ENCODE measurements around the gene BTNL2.

DNA sequence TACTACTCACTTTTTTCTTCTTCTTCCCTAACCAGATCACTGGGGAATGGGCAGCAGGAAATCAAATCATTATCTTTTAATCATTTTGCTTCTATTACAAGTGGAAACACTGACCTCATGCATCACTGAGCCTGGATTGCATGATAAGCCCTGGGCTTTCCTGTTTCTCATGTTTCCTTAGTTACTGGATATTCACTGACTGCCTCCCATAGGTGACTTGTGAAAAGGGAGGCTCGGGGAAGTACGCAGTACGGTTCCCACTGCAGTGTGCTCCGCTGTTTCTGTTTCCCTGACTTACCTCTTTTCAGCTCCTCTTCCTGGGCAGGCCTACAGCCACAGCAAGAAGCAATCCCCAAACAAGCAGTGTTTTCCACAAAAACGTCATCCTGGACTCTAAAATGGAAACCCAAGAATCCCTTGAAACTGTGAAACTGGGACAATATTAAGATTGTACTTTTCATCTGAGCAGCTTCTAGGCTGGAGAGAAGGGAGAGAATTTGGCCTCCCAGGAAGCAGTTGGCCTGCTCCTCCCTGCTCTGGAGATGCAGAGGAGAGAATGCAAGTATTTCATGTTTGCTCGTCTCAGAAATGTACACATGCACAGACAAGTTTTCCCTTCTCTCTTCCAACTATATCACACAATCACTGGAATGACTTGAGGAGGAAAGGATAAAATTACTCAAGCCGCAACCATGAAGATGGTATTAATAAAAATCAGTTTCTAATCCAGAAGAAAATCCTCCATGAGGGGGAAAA, 13.1 kb downstream of the BTNL2 start:
- TF ChIP-seq ZBTB7A (tag by site-specific recombination; IDR thresholded peaks at IDR 0.05; ENCODE audit: low read depth) (no peak), CTCF (tag by site-specific recombination; IDR thresholded peaks at IDR 0.05) (no peak), ZNF704 (tag by site-specific recombination; IDR thresholded peaks at IDR 0.05) (no peak), YY1 (tag by site-specific recombination; IDR thresholded peaks at IDR 0.05) (no peak), REPIN1 (tag by site-specific recombination; IDR thresholded peaks at IDR 0.05; ENCODE audit: low read depth) (no peak), ZNF514 (tag by site-specific recombination; IDR thresholded peaks at IDR 0.05) (no peak), ZFP37 (tag by site-specific recombination; IDR thresholded peaks at IDR 0.05) (no peak), ZNF274 (IDR thresholded peaks at IDR 0.05; ENCODE audit: low read length) (no peak), ZNF274 (tag by site-specific recombination; IDR thresholded peaks at IDR 0.05; ENCODE audit: borderline replicate concordance) (no peak), ZNF513 (tag by site-specific recombination; IDR thresholded peaks at IDR 0.05) (no peak), ZNF792 (tag by site-specific recombination; IDR thresholded peaks at IDR 0.05) (no peak)
- TF ChIP-seq, protein P1, sequence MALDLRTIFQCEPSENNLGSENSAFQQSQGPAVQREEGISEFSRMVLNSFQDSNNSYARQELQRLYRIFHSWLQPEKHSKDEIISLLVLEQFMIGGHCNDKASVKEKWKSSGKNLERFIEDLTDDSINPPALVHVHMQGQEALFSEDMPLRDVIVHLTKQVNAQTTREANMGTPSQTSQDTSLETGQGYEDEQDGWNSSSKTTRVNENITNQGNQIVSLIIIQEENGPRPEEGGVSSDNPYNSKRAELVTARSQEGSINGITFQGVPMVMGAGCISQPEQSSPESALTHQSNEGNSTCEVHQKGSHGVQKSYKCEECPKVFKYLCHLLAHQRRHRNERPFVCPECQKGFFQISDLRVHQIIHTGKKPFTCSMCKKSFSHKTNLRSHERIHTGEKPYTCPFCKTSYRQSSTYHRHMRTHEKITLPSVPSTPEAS (tag by site-specific recombination; IDR thresholded peaks at IDR 0.05) = no peak
- TF ChIP-seq, protein P2, sequence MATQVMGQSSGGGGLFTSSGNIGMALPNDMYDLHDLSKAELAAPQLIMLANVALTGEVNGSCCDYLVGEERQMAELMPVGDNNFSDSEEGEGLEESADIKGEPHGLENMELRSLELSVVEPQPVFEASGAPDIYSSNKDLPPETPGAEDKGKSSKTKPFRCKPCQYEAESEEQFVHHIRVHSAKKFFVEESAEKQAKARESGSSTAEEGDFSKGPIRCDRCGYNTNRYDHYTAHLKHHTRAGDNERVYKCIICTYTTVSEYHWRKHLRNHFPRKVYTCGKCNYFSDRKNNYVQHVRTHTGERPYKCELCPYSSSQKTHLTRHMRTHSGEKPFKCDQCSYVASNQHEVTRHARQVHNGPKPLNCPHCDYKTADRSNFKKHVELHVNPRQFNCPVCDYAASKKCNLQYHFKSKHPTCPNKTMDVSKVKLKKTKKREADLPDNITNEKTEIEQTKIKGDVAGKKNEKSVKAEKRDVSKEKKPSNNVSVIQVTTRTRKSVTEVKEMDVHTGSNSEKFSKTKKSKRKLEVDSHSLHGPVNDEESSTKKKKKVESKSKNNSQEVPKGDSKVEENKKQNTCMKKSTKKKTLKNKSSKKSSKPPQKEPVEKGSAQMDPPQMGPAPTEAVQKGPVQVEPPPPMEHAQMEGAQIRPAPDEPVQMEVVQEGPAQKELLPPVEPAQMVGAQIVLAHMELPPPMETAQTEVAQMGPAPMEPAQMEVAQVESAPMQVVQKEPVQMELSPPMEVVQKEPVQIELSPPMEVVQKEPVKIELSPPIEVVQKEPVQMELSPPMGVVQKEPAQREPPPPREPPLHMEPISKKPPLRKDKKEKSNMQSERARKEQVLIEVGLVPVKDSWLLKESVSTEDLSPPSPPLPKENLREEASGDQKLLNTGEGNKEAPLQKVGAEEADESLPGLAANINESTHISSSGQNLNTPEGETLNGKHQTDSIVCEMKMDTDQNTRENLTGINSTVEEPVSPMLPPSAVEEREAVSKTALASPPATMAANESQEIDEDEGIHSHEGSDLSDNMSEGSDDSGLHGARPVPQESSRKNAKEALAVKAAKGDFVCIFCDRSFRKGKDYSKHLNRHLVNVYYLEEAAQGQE (tag by site-specific recombination; IDR thresholded peaks at IDR 0.05) = no peak
- TF ChIP-seq, protein P3, sequence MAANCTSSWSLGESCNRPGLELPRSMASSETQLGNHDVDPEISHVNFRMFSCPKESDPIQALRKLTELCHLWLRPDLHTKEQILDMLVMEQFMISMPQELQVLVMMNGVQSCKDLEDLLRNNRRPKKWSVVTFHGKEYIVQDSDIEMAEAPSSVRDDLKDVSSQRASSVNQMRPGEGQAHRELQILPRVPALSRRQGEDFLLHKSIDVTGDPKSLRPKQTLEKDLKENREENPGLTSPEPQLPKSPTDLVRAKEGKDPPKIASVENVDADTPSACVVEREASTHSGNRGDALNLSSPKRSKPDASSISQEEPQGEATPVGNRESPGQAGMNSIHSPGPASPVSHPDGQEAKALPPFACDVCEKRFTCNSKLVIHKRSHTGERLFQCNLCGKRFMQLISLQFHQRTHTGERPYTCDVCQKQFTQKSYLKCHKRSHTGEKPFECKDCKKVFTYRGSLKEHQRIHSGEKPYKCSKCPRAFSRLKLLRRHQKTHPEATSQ (tag by site-specific recombination; IDR thresholded peaks at IDR 0.05) = no peak

Data from HEK293 (cell line).